Measurements from ENCODE around the gene SAMD4A.

The SAMD4A gene

GRCh38 chr14:54725998-54726397 lies 159.1 kb downstream of the SAMD4A start:
- Histone ChIP-seq H3K36me3 (ENCODE audit: low read depth) (peaks cover 1% of the 10 kb centered on the region), H3K4me1 (ENCODE audit: insufficient read depth, poor library complexity, severe bottlenecking) (peaks cover 10% of the 10 kb centered on the region), H3K4me3 (ENCODE audit: severe bottlenecking) (no peak overlapping the region), H3K27me3 (ENCODE audit: insufficient read depth, poor library complexity, severe bottlenecking) (no peaks in the 10 kb centered on the region), H3K9me3 (ENCODE audit: severe bottlenecking) (no peaks in the 10 kb centered on the region), H3K27ac (ENCODE audit: poor library complexity, severe bottlenecking) (no peak overlapping the region)
- TF ChIP-seq, protein P1, sequence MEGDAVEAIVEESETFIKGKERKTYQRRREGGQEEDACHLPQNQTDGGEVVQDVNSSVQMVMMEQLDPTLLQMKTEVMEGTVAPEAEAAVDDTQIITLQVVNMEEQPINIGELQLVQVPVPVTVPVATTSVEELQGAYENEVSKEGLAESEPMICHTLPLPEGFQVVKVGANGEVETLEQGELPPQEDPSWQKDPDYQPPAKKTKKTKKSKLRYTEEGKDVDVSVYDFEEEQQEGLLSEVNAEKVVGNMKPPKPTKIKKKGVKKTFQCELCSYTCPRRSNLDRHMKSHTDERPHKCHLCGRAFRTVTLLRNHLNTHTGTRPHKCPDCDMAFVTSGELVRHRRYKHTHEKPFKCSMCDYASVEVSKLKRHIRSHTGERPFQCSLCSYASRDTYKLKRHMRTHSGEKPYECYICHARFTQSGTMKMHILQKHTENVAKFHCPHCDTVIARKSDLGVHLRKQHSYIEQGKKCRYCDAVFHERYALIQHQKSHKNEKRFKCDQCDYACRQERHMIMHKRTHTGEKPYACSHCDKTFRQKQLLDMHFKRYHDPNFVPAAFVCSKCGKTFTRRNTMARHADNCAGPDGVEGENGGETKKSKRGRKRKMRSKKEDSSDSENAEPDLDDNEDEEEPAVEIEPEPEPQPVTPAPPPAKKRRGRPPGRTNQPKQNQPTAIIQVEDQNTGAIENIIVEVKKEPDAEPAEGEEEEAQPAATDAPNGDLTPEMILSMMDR (IDR thresholded peaks at IDR 0.05; ENCODE audit: poor library complexity, severe bottlenecking), result no peak
- no peak for DNase-seq (ENCODE audit: low spot score)
- no peak for ATAC-seq (ENCODE audit: low read depth)

DNA sequence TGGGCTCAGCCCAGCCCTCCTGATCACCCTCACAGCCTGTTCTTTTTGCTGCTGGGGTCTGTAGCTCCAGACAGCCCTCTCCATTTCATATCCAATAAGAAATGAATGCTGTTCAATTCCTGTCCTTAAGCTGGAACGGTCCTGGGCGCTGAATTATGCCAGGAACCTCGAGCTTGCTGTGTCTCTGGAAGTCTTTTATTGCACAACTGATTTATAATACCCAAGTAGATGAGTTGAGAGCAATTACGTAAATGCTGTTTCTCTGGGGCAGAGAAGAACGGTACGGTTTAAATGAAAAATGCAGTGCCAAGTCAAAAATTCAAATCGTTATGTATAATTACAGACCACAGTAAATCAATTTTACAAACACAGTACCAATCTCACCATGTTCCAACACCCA lies 161.0 kb downstream of the SAMD4A start:
- H3K9me3 ChIP-seq (ENCODE audit: severe bottlenecking), result no peaks in the 10 kb centered on the region
- no peak overlapping the region for H3K4me3 ChIP-seq (ENCODE audit: severe bottlenecking)
- DNase-seq (ENCODE audit: low spot score) (no peak), ATAC-seq (ENCODE audit: low read depth) (no peak)
- peaks cover 10% of the 10 kb centered on the region for H3K4me1 ChIP-seq (ENCODE audit: insufficient read depth, poor library complexity, severe bottlenecking)
- H3K27me3 ChIP-seq (ENCODE audit: insufficient read depth, poor library complexity, severe bottlenecking), result no peaks in the 10 kb centered on the region
- TF ChIP-seq, protein P1 (IDR thresholded peaks at IDR 0.05; ENCODE audit: poor library complexity, severe bottlenecking), result no peak
- H3K36me3 ChIP-seq (ENCODE audit: low read depth), result peaks cover 5% of the 10 kb centered on the region
- no peak overlapping the region for H3K27ac ChIP-seq (ENCODE audit: poor library complexity, severe bottlenecking)

DNA sequence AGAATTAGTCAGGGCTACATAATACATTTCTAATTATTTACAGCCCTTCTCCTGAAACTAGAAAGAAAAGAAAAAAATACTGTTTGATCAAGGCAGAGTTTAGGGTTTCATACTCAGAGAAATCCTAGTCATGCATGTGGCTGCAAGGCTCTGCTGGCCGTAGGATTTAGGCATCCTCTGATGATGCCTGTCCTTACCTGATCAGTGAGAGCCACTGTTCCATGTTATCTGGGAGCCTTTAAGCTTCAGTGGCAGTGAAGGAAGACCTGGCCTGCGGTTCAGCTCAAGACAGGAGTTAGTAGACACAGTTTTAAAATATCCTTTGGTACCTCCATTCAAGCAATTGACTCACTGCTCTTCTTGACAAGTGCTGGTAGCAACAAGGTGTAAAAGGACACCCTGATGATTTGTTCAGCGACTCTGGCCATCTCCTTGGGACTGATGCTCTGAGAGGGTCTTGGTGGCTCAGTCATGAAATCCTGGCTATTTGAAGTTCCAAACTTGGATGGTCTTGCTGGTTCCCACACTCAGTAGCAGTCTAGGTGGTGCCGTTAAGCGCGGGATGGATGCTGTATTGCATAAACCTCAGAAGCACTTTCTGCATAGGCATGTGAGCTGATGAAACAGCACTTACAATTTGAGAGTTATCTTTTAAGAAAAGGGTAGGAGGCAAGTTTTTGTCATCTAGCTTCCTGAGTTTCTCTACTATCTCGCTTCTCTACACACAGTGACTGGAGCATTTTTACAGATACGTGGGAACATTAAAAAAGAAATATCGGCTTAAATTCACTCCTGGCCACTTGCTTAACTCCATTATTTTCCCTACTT lies 162.0 kb downstream of the SAMD4A start:
- peaks cover 5% of the 10 kb centered on the region for H3K36me3 ChIP-seq (ENCODE audit: low read depth)
- no peaks in the 10 kb centered on the region for H3K27me3 ChIP-seq (ENCODE audit: insufficient read depth, poor library complexity, severe bottlenecking)
- H3K4me3 ChIP-seq (ENCODE audit: severe bottlenecking), result no peak overlapping the region
- peaks cover 10% of the 10 kb centered on the region for H3K4me1 ChIP-seq (ENCODE audit: insufficient read depth, poor library complexity, severe bottlenecking)
- ATAC-seq (ENCODE audit: low read depth), result no peak
- H3K9me3 ChIP-seq (ENCODE audit: severe bottlenecking), result no peaks in the 10 kb centered on the region
- TF ChIP-seq, protein P1 (IDR thresholded peaks at IDR 0.05; ENCODE audit: poor library complexity, severe bottlenecking), result no peak
- H3K27ac ChIP-seq (ENCODE audit: poor library complexity, severe bottlenecking), result no peak overlapping the region
- no peak for DNase-seq (ENCODE audit: low spot score)

DNA sequence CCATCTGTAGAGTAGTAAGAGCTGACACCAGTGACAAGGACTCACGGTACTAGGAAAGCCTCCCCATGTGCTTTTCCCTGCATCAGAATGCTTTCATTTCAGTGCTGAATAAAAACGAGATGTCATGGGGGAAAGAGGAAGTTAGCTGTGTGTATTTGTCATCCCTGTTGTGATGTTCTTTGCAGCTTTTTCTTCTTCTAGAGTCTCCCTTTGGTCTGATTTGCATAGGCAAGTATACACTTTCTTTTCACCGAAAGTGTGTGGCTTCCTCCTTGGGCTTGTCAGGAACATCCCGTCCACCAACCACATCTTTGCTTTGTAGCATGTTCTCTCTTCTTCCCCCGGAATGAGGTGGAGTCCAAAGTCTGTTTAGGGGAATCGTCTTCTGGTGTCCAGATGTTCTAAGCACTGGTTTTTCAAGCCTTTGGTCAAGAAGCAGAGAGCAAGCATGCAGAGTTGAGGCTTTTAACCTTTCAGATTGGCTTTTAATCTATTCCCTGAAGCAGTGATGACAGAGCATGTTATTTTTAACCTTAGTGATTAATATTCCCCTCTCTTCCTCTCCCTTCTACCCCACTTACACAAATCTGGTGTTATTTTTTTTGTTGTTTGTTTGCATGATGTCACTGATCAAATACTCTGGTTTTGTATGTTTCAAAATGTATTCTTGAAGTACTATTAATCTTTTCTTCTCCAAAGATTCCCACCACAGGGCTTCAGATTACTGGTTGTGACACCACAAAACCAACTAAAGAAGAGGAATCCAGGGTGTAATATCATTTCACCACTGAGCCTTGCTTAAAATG lies 163.4 kb downstream of the SAMD4A start:
- TF ChIP-seq, protein P1 (IDR thresholded peaks at IDR 0.05; ENCODE audit: poor library complexity, severe bottlenecking), result no peak
- Histone ChIP-seq H3K27me3 (ENCODE audit: insufficient read depth, poor library complexity, severe bottlenecking) (no peaks in the 10 kb centered on the region), H3K27ac (ENCODE audit: poor library complexity, severe bottlenecking) (no peak overlapping the region), H3K4me3 (ENCODE audit: severe bottlenecking) (no peak overlapping the region), H3K4me1 (ENCODE audit: insufficient read depth, poor library complexity, severe bottlenecking) (peaks cover 10% of the 10 kb centered on the region), H3K9me3 (ENCODE audit: severe bottlenecking) (no peaks in the 10 kb centered on the region), H3K36me3 (ENCODE audit: low read depth) (peaks cover 5% of the 10 kb centered on the region)
- ATAC-seq (ENCODE audit: low read depth) (peak; percentile 43; the same call in 1 of the 3 replicates), DNase-seq (ENCODE audit: low spot score) (no peak)

Data from RWPE2 (cell line).